PC-3 (cell line): ENCODE results near the gene ZHX3.

Source experiments
- EZH2 ChIP-seq: fragments of 300-600 bp; sonication (generic); IDR thresholded peaks from one replicate; pipeline ENCODE4 v1.6.1; 2017; ENCODE audit warnings: antibody characterized with exemption, mild to moderate bottlenecking, low read length; ENCODE audit not compliant: unreplicated experiment
- EZH2phosphoT487 ChIP-seq: fragments of 300-600 bp; sonication (generic); IDR thresholded peaks from 2 replicates; pipeline ENCODE4 v1.6.1; 2018; ENCODE audit warnings: mild to moderate bottlenecking, antibody characterized with exemption, low read length, borderline replicate concordance
- TF ChIP-seq, protein P1 (sequence below): fragments of 300-600 bp; sonication (generic); conservative IDR thresholded peaks from 2 replicates; pipeline ENCODE4 v1.5.1; 2017; ENCODE audit warnings: antibody characterized with exemption, low read depth, mild to moderate bottlenecking, low read length

DNA sequence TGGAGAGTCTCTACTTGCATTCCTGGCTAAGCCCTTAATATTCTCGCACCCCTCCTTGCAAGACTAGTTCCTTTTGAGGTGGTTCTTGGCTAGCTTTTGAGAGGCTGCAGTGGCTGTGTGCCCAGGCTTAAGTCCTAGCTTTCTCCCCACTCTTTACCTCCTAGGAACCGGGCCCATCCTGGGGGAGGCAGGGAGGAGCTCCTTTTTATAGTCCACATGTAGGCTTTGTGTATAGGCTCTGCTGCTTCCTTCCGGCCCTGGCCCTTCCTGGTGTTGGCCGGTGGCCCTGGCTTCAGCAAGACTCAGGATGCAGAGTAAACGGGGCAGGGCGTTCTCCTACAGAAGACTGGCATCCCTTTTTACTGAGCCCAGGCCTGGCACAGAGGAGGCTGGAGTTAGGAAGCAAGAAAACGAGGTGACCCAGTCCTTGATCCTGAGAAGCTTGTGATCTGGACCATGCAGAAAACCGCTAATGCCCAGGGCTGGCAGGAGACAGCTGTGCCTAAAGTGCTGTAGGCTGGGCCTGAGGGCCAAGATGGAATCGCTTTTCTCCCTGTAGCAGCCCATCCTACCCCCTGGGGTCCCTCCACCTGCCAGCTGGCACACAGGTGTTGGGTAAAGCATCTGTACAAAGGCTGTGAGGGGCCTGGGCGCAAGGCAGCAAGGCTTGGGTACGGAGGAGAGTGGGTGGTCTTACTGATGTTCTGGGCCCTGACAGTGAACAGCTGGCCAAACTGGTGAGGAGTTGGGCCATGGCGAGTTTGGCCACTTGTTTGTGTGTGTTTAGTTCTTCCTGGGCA lies 171.5 kb downstream of the ZHX3 start:
- TF ChIP-seq, protein P1, sequence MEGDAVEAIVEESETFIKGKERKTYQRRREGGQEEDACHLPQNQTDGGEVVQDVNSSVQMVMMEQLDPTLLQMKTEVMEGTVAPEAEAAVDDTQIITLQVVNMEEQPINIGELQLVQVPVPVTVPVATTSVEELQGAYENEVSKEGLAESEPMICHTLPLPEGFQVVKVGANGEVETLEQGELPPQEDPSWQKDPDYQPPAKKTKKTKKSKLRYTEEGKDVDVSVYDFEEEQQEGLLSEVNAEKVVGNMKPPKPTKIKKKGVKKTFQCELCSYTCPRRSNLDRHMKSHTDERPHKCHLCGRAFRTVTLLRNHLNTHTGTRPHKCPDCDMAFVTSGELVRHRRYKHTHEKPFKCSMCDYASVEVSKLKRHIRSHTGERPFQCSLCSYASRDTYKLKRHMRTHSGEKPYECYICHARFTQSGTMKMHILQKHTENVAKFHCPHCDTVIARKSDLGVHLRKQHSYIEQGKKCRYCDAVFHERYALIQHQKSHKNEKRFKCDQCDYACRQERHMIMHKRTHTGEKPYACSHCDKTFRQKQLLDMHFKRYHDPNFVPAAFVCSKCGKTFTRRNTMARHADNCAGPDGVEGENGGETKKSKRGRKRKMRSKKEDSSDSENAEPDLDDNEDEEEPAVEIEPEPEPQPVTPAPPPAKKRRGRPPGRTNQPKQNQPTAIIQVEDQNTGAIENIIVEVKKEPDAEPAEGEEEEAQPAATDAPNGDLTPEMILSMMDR = no peak
- TF ChIP-seq EZH2 (no peak), EZH2phosphoT487 (no peak)
